RWPE2 (cell line): ENCODE measurements around the gene OTP.
"Not testable (repeated sequence)": the region's sequence is repeated elsewhere in the genome, so short reads cannot be mapped to it uniquely, and the experiment has no call there.

Experiments used
- ATAC-seq: fragments of 200-7000 bp; cut with Tn5 transposase; 3 replicates; pipeline ENCODE4 v1.9.1; 2021; ENCODE audit warnings: low read depth
- DNase-seq: peaks from one replicate; pipeline ENCODE4 v3.0.0-alpha.2; 2020; ENCODE audit warnings: low spot score
- H3K27ac ChIP-seq: fragments of 450-650 bp; 2 replicates; pipeline ENCODE4 v1.5.1; 2017; ENCODE audit warnings: mild to moderate bottlenecking; ENCODE audit not compliant: poor library complexity, severe bottlenecking
- H3K27me3 ChIP-seq: fragments of 250-450 bp; sonication (Bioruptor Pico); 2 replicates; pipeline ENCODE4 v1.5.1; 2021; ENCODE audit warnings: mild to moderate bottlenecking, moderate library complexity; ENCODE audit not compliant: insufficient read depth, poor library complexity, severe bottlenecking
- H3K36me3 ChIP-seq: fragments of 250-450 bp; sonication (Bioruptor Pico); 2 replicates; pipeline ENCODE4 v1.5.1; 2020; ENCODE audit warnings: low read depth, mild to moderate bottlenecking, moderate library complexity
- H3K4me1 ChIP-seq: fragments of 250-450 bp; sonication (Bioruptor Pico); 2 replicates; pipeline ENCODE4 v1.5.1; 2021; ENCODE audit warnings: mild to moderate bottlenecking, moderate library complexity; ENCODE audit not compliant: insufficient read depth, poor library complexity, severe bottlenecking
- H3K4me3 ChIP-seq: fragments of 250-450 bp; sonication (Bioruptor Pico); 2 replicates; pipeline ENCODE4 v1.5.1; 2021; ENCODE audit warnings: mild to moderate bottlenecking, moderate library complexity; ENCODE audit not compliant: severe bottlenecking
- H3K9me3 ChIP-seq: fragments of 250-450 bp; sonication (Bioruptor Pico); 2 replicates; pipeline ENCODE4 v1.5.1; 2021; ENCODE audit warnings: mild to moderate bottlenecking, moderate library complexity; ENCODE audit not compliant: severe bottlenecking
- CTCF ChIP-seq: fragments of 450-650 bp; IDR thresholded peaks from one replicate; pipeline ENCODE4 v1.5.1; 2017; ENCODE audit warnings: mild to moderate bottlenecking, moderate library complexity; ENCODE audit not compliant: poor library complexity, severe bottlenecking

Gene OTP

GRCh38 chr5:77586101-77586500 lies 52.4 kb downstream of the OTP start:
- no peaks in the 10 kb centered on the region for H3K36me3 ChIP-seq
- H3K27ac ChIP-seq, result no peak overlapping the region
- H3K4me1 ChIP-seq, result no peaks in the 10 kb centered on the region
- DNase-seq (no peak), ATAC-seq (no peak)
- no peak overlapping the region for H3K4me3 ChIP-seq
- no peaks in the 10 kb centered on the region for H3K9me3 ChIP-seq
- peaks cover 50% of the 10 kb centered on the region for H3K27me3 ChIP-seq
- TF ChIP-seq CTCF, result no peak

- H3K9me3 ChIP-seq, DNase-seq, H3K4me1 ChIP-seq, H3K36me3 ChIP-seq, ATAC-seq, H3K27ac ChIP-seq, H3K4me3 ChIP-seq: not testable (repeated sequence)
- peaks cover 24% of the 10 kb centered on the region for H3K27me3 ChIP-seq
Measured at GRCh38 chr5:77582143-77582542, 56.4 kb downstream of the OTP start.
